ENCODE results near the gene BCL2A1. TPM values are rescaled to one million over a fixed set of nuclear protein-coding genes. Genes with fewer than 3 reads are reported as not detected.
"Not testable (repeated sequence)": the region's sequence is repeated elsewhere in the genome, so short reads cannot be mapped to it uniquely, and the experiment has no call there.

Gene BCL2A1
- total RNA-seq, 2 donors from 2014 or later = not detected

DNA sequence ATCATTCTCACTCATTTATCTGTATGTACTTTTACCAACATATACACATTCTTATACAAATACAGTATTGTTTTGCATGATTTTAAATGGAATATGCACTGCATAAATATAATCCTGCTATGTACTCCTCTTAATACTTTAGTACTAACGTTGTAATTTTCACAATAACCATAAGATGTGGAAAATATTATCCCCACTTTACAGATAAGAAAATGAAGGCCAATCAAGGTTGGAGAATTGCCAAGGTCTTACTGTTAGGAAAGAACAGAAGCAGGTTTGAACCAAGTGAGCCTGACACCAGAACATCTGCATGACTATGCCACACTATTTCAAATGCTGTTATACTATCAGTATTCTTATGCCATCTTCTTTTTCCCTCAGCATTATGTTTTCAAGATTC is 32.9 kb downstream of the BCL2A1 start:
- Histone ChIP-seq H3K4me1 (ENCODE audit: control insufficient read depth, insufficient read depth, low read length) (peaks cover 5% of the 10 kb centered on the region), H3K27me3 (ENCODE audit: control insufficient read depth, insufficient read depth, low read length, poor library complexity, severe bottlenecking) (peaks cover 6% of the 10 kb centered on the region), H3K4me3 (ENCODE audit: low read length) (no peak overlapping the region), H3K9ac (ENCODE audit: extremely low read depth, low read length, poor library complexity, severe bottlenecking) (no peak overlapping the region), H3K9me3 (ENCODE audit: control insufficient read depth, low read length) (peaks cover 5% of the 10 kb centered on the region), H3K27ac (ENCODE audit: low read depth, low read length) (no peak overlapping the region), H3K36me3 (ENCODE audit: control insufficient read depth, insufficient read depth, low read length) (no peaks in the 10 kb centered on the region)
- no peak overlapping the region for H3K4me3 Mint-ChIP-seq
- peaks cover 2% of the 10 kb centered on the region for H3K9me3 Mint-ChIP-seq
- H3K4me1 Mint-ChIP-seq = peaks cover 22% of the 10 kb centered on the region
- H3K36me3 Mint-ChIP-seq (ENCODE audit: low read depth) = no peaks in the 10 kb centered on the region
- no peak for DNase-seq
- TF ChIP-seq, protein P1, sequence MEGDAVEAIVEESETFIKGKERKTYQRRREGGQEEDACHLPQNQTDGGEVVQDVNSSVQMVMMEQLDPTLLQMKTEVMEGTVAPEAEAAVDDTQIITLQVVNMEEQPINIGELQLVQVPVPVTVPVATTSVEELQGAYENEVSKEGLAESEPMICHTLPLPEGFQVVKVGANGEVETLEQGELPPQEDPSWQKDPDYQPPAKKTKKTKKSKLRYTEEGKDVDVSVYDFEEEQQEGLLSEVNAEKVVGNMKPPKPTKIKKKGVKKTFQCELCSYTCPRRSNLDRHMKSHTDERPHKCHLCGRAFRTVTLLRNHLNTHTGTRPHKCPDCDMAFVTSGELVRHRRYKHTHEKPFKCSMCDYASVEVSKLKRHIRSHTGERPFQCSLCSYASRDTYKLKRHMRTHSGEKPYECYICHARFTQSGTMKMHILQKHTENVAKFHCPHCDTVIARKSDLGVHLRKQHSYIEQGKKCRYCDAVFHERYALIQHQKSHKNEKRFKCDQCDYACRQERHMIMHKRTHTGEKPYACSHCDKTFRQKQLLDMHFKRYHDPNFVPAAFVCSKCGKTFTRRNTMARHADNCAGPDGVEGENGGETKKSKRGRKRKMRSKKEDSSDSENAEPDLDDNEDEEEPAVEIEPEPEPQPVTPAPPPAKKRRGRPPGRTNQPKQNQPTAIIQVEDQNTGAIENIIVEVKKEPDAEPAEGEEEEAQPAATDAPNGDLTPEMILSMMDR (conservative IDR thresholded peaks at IDR 0.05) = no peak
- H3K27me3 Mint-ChIP-seq (ENCODE audit: insufficient read depth) = peaks cover 2% of the 10 kb centered on the region
- H3K27ac Mint-ChIP-seq = no peak overlapping the region
- 100% methylated on average over 1 of the region's 1 CpG; no CpG with 5 or more reads in 1 of the 2 experiments for WGBS, 2 experiments (ENCODE audit: insufficient coverage in 1 of 2, insufficient read length in 1 of 2)

DNA sequence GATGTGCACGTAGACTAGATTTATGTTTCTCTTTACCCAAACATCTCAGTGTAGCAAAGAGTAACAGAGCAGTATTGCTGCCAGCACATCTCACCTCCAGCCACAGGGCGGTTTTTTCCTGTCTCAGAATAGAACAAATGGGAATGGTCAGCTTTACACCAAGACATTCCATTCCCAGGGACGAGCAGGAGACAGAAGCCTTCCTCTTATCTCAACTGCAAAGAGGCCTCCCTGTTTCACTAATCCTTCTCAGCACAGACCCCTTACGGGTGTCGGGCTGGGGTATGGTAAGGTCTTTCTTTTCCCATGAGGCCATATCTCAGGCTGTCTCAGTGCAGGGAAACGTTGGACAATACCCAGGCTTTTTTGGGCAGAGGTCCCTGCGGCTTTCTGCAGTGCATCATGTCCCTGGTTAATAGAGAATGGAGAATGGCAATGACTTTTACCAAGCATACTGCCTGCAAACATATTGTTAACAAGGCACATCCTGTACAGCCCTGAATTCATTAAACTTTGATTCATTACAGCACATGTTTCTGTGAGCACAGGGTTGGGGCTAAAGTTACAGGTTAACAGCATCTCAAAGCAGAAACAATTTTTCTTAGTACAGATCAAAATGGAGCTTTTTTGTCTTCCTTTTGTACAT is 35.3 kb downstream of the BCL2A1 start:
- H3K4me3 Mint-ChIP-seq; H3K27me3 ChIP-seq (ENCODE audit: control insufficient read depth, insufficient read depth, low read length, poor library complexity, severe bottlenecking); H3K4me1 ChIP-seq (ENCODE audit: control insufficient read depth, insufficient read depth, low read length); H3K36me3 ChIP-seq (ENCODE audit: control insufficient read depth, insufficient read depth, low read length); H3K27ac ChIP-seq (ENCODE audit: low read depth, low read length); H3K9me3 ChIP-seq (ENCODE audit: control insufficient read depth, low read length); H3K27me3 Mint-ChIP-seq (ENCODE audit: insufficient read depth); H3K9me3 Mint-ChIP-seq; H3K9ac ChIP-seq (ENCODE audit: extremely low read depth, low read length, poor library complexity, severe bottlenecking); H3K4me3 ChIP-seq (ENCODE audit: low read length); H3K36me3 Mint-ChIP-seq (ENCODE audit: low read depth): not testable (repeated sequence)
- Mint-ChIP-seq H3K27ac (peak overlapping the region; percentile 90), H3K4me1 (peaks cover 26% of the 10 kb centered on the region)
- DNase-seq = peak; percentile 68
- TF ChIP-seq, protein P1 (conservative IDR thresholded peaks at IDR 0.05) = peak; percentile 31
- WGBS, 2 experiments (ENCODE audit: insufficient coverage in 1 of 2, insufficient read length in 1 of 2) = 58 to 63% methylated on average over 4 to 7 of the region's 7 CpGs

DNA sequence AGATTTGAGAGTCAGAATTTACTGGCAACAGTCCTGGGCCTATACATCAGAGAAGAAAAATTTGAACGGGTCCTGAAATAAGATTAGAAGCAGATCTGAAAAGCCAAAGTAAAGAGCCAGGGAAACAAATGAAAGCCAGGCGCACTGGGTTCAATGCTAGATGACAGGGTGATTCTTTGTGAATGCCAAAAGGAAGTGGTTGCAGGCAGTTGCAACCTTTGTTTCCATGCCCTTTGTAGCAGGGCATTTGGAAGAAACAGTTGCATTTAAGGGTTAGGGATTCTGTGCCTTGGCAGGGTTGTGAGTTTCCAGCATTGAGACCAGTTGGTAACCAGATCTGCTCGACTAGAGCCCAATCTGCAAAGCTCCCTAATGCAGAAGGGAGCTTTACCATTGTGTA is 37.8 kb downstream of the BCL2A1 start:
- Mint-ChIP-seq H3K4me3 (no peak overlapping the region), H3K36me3 (ENCODE audit: low read depth) (no peaks in the 10 kb centered on the region), H3K4me1 (peaks cover 26% of the 10 kb centered on the region), H3K27ac (no peak overlapping the region), H3K9me3 (peaks cover 6% of the 10 kb centered on the region), H3K27me3 (ENCODE audit: insufficient read depth) (peaks cover 10% of the 10 kb centered on the region)
- no peak overlapping the region for H3K27ac ChIP-seq (ENCODE audit: low read depth, low read length)
- no peak for DNase-seq
- no peak overlapping the region for H3K9ac ChIP-seq (ENCODE audit: extremely low read depth, low read length, poor library complexity, severe bottlenecking)
- peaks cover 5% of the 10 kb centered on the region for H3K9me3 ChIP-seq (ENCODE audit: control insufficient read depth, low read length)
- 88 to 95% methylated on average over 2 to 3 of the region's 3 CpGs for WGBS, 2 experiments (ENCODE audit: insufficient coverage in 1 of 2, insufficient read length in 1 of 2)
- H3K36me3 ChIP-seq (ENCODE audit: control insufficient read depth, insufficient read depth, low read length) = no peaks in the 10 kb centered on the region
- peaks cover 5% of the 10 kb centered on the region for H3K4me1 ChIP-seq (ENCODE audit: control insufficient read depth, insufficient read depth, low read length)
- H3K27me3 ChIP-seq (ENCODE audit: control insufficient read depth, insufficient read depth, low read length, poor library complexity, severe bottlenecking) = peaks cover 2% of the 10 kb centered on the region
- no peak overlapping the region for H3K4me3 ChIP-seq (ENCODE audit: low read length)
- TF ChIP-seq, protein P1 (conservative IDR thresholded peaks at IDR 0.05) = no peak

Measured in endodermal cell (in vitro differentiated cells).